ENCODE data around the gene BCL2A1.

- TF ChIP-seq CTCF (IDR thresholded peaks at IDR 0.05) (no peak), ZFX (IDR thresholded peaks at IDR 0.05; ENCODE audit: borderline replicate concordance) (no peak)
These were observed 44.2 kb upstream of the BCL2A1 start for GRCh38 chr15:80015156-80015555.

Measured in 22Rv1 (cell line).